GM12865 (cell line): ENCODE measurements around the gene RGS1.

ENCODE experiments used
- DNase-seq: peaks from one replicate; pipeline ENCODE4 v3.0.0; 2010; ENCODE audit warnings: low read depth
- H3K4me3 ChIP-seq: 2 replicates; pipeline ENCODE4 v1.5.1; 2011; ENCODE audit warnings: mild to moderate bottlenecking, low read depth, low read length, control low read depth
- CTCF ChIP-seq: IDR thresholded peaks from 2 replicates; pipeline ENCODE4 v1.5.1; 2011; ENCODE audit warnings: low read length, control low read depth, low read depth, inconsistent platforms; ENCODE audit not compliant: insufficient read depth; ENCODE audit errors: missing control alignments

The RGS1 gene

GRCh38 chr1:192534666-192535065 lies 40.9 kb upstream of the RGS1 start:
- H3K4me3 ChIP-seq, result no peak overlapping the region
- no peak for TF ChIP-seq CTCF
- DNase-seq, result no peak

- no peak overlapping the region for H3K4me3 ChIP-seq
- no peak for DNase-seq
- TF ChIP-seq CTCF, result no peak
These were observed 39.5 kb upstream of the RGS1 start for GRCh38 chr1:192535916-192536664.

GRCh38 chr1:192538407-192539296 lies 36.9 kb upstream of the RGS1 start:
- peak overlapping the region; percentile 8 for H3K4me3 ChIP-seq
- no peak for TF ChIP-seq CTCF
- DNase-seq, result peak; percentile 81

- TF ChIP-seq CTCF, result no peak
- no peak for DNase-seq
- peak overlapping the region; percentile 8 for H3K4me3 ChIP-seq
These were observed 36.1 kb upstream of the RGS1 start for GRCh38 chr1:192539297-192540092.

GRCh38 chr1:192543445-192543844 lies 32.1 kb upstream of the RGS1 start:
- TF ChIP-seq CTCF, result no peak
- no peak overlapping the region for H3K4me3 ChIP-seq
- DNase-seq, result no peak

GRCh38 chr1:192545896-192546521 lies 29.6 kb upstream of the RGS1 start:
- peak; percentile 78 for DNase-seq
- peak; percentile 27 for TF ChIP-seq CTCF
- H3K4me3 ChIP-seq, result peak overlapping the region; percentile 41
